ENCODE results near the gene UGT1A4. TPM values are rescaled to one million over a fixed set of nuclear protein-coding genes. Genes with fewer than 3 reads are reported as not detected.

Gene UGT1A4
- total RNA-seq, 1 experiment from 2014 or later: 6.1 TPM

GRCh38 chr2:233795735-233796171, 77.2 kb downstream of the UGT1A4 start:
- H3K27ac Mint-ChIP-seq (ENCODE audit: unreplicated experiment): no peak overlapping the region
- no TSS peak for BruUV-seq (replicated peaks)
- CTCF ChIA-PET: interaction anchor here (0.7 kb wide), 1 partner anchor 85 kb away, joined by 6 read pairs; no protein-coding TSS in a partner anchor
- peaks cover 2% of the 10 kb centered on the region for H3K27me3 Mint-ChIP-seq (ENCODE audit: unreplicated experiment)
- H3K36me3 Mint-ChIP-seq (ENCODE audit: insufficient read depth, unreplicated experiment): no peaks in the 10 kb centered on the region
- H3K4me3 Mint-ChIP-seq (ENCODE audit: low read depth, unreplicated experiment): no peak overlapping the region
- intact Hi-C loops (cut with micrococcal nuclease; ENCODE audit: unreplicated experiment): no loop called here
- no peaks in the 10 kb centered on the region for H3K9me3 Mint-ChIP-seq (ENCODE audit: low read depth, unreplicated experiment)
- TF ChIP-seq, protein P1, sequence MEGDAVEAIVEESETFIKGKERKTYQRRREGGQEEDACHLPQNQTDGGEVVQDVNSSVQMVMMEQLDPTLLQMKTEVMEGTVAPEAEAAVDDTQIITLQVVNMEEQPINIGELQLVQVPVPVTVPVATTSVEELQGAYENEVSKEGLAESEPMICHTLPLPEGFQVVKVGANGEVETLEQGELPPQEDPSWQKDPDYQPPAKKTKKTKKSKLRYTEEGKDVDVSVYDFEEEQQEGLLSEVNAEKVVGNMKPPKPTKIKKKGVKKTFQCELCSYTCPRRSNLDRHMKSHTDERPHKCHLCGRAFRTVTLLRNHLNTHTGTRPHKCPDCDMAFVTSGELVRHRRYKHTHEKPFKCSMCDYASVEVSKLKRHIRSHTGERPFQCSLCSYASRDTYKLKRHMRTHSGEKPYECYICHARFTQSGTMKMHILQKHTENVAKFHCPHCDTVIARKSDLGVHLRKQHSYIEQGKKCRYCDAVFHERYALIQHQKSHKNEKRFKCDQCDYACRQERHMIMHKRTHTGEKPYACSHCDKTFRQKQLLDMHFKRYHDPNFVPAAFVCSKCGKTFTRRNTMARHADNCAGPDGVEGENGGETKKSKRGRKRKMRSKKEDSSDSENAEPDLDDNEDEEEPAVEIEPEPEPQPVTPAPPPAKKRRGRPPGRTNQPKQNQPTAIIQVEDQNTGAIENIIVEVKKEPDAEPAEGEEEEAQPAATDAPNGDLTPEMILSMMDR (IDR thresholded peaks at IDR 0.05; ENCODE audit: unreplicated experiment): no peak
- H3K4me1 Mint-ChIP-seq (ENCODE audit: low read depth, unreplicated experiment): peaks cover 7% of the 10 kb centered on the region
- no peak for DNase-seq

DNA sequence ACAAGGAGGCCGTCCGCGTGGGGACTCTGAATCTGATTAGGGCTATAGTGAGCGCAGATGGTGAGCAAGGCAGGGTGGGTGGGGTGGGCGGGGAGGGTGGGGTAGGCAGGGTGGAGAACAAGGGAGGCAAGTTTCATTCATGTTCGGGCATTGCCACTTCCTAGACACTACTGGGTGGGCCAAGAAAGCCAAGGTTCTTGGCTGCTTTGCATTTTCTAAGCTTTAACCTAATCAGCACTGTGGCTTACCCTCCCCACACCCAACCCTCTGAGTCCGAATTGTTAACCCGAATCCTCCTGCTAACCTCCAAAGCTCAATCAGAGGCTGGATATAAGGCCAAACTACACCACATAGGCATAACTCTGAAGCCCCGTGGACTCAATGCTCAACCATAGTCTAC, 77.7 kb downstream of the UGT1A4 start:
- no TSS peak for BruUV-seq (replicated peaks)
- Mint-ChIP-seq H3K27ac (ENCODE audit: unreplicated experiment) (no peak overlapping the region), H3K4me3 (ENCODE audit: low read depth, unreplicated experiment) (no peak overlapping the region), H3K27me3 (ENCODE audit: unreplicated experiment) (no peaks in the 10 kb centered on the region), H3K4me1 (ENCODE audit: low read depth, unreplicated experiment) (peaks cover 12% of the 10 kb centered on the region), H3K9me3 (ENCODE audit: low read depth, unreplicated experiment) (no peaks in the 10 kb centered on the region), H3K36me3 (ENCODE audit: insufficient read depth, unreplicated experiment) (no peaks in the 10 kb centered on the region)
- TF ChIP-seq, protein P1 (IDR thresholded peaks at IDR 0.05; ENCODE audit: unreplicated experiment): no peak
- CTCF ChIA-PET: interaction anchor here (0.7 kb wide), 1 partner anchor 84 kb away, joined by 6 read pairs; no protein-coding TSS in a partner anchor
- intact Hi-C loops (cut with micrococcal nuclease; ENCODE audit: unreplicated experiment): no loop called here
- no peak for DNase-seq

DNA sequence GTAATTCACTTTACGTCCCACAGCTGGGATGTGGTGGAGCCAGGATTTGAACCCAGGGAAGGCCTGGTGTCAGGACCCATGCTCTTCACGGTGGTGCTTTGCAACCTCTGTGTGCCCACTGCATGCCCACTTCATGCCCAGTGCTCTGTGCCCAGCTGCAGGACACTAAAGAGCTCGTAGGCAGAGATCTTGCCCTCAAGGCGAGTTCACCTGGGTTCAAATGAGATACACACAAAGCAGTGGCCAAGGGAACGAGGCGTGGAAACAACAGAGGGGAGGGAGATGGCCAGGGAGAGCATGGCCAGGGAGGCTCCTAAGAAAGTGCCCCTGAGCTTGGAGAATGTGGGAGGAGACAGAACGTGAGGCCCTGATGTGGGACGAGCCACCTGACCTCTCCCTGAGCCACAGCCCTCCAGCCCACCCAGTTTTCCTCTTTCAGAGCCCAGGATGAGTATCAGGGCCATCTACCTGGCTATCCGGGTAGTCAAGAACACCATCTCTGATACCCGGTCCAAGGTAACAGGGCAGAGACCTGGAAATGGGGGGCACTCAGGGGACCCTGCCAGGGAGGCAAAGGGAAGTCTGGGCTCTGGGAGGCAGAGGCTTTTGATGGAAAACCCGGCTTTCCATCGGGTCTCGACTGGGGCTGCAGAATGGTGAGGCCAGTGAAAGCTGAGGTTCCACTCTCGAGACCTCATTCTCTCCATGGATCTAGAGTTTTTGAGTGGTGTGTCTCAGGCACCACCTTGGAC, 80.0 kb downstream of the UGT1A4 start:
- TF ChIP-seq, protein P1 (IDR thresholded peaks at IDR 0.05; ENCODE audit: unreplicated experiment): no peak
- Mint-ChIP-seq H3K27me3 (ENCODE audit: unreplicated experiment) (no peaks in the 10 kb centered on the region), H3K27ac (ENCODE audit: unreplicated experiment) (no peak overlapping the region), H3K36me3 (ENCODE audit: insufficient read depth, unreplicated experiment) (no peaks in the 10 kb centered on the region), H3K4me3 (ENCODE audit: low read depth, unreplicated experiment) (no peak overlapping the region), H3K4me1 (ENCODE audit: low read depth, unreplicated experiment) (peaks cover 14% of the 10 kb centered on the region), H3K9me3 (ENCODE audit: low read depth, unreplicated experiment) (no peaks in the 10 kb centered on the region)
- no TSS peak for BruUV-seq (replicated peaks)
- CTCF ChIA-PET: no interaction called here
- no peak for DNase-seq
- intact Hi-C loops (cut with micrococcal nuclease; ENCODE audit: unreplicated experiment): no loop called here

DNA sequence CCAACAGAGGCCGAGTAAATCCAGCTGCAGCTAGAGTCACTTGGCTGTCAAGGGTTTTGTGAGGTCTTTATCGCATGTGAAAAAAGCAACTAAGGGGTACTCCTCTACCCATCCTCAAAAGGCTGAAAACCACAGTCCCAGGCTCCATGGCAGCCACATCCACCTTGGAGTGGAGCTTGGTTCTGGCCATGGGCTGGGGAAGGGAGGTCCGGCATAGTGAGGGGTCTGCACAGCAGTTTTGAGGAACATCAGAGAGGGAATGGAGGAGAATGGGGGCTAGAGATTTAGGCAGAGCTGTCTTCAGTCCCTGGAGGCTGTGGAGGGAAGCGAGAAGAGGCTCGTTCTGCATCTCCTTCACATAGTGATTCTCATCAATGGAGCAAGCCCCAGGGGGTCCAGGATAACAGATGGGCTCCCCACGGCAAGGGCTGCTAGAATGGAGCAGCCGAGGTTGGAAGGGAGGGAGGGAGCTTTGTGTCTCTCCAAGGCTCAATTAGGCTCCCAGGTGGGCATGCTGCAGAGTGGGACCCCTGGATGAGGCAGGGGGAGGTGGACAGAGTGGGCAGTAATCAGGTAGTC, 80.6 kb downstream of the UGT1A4 start:
- peaks cover 14% of the 10 kb centered on the region for H3K4me1 Mint-ChIP-seq (ENCODE audit: low read depth, unreplicated experiment)
- intact Hi-C loops (cut with micrococcal nuclease; ENCODE audit: unreplicated experiment): no loop called here
- CTCF ChIA-PET: no interaction called here
- no peak for DNase-seq
- BruUV-seq (replicated peaks): no TSS peak
- H3K36me3 Mint-ChIP-seq (ENCODE audit: insufficient read depth, unreplicated experiment): no peaks in the 10 kb centered on the region
- H3K9me3 Mint-ChIP-seq (ENCODE audit: low read depth, unreplicated experiment): no peaks in the 10 kb centered on the region
- H3K27ac Mint-ChIP-seq (ENCODE audit: unreplicated experiment): no peak overlapping the region
- H3K27me3 Mint-ChIP-seq (ENCODE audit: unreplicated experiment): no peaks in the 10 kb centered on the region
- no peak overlapping the region for H3K4me3 Mint-ChIP-seq (ENCODE audit: low read depth, unreplicated experiment)
- TF ChIP-seq, protein P1 (IDR thresholded peaks at IDR 0.05; ENCODE audit: unreplicated experiment): no peak

Data from Calu3 (cell line).